AG04449 (cell line): Measurements from ENCODE around the gene TNS4.

ENCODE experiments used
- CTCF ChIA-PET: fragments of 350-600 bp; formaldehyde crosslinking; extraction: SDS; loops from one replicate; lab custom pipeline; 2021; ENCODE audit warnings: antibody characterized with exemption; lab: Yijun Ruan, JAX
- POLR2A ChIA-PET: fragments of 400-600, 350-600 bp; formaldehyde crosslinking; extraction: SDS; loops from one replicate; lab custom pipeline; 2020; ENCODE audit warnings: antibody characterized with exemption, inconsistent platforms; lab: Yijun Ruan, JAX
- DNase-seq: peaks from one replicate; pipeline ENCODE4 v3.0.0-alpha.2; 2010; ENCODE audit warnings: low read depth, low spot score
- H3K4me3 ChIP-seq: 2 replicates; pipeline ENCODE4 v1.5.1; 2011; ENCODE audit warnings: low read depth, mild to moderate bottlenecking, control low read depth, low read length
- CTCF ChIP-seq: IDR thresholded peaks from one replicate; pipeline ENCODE4 v1.5.1; 2011; ENCODE audit warnings: mild to moderate bottlenecking, moderate library complexity, low read length, control low read depth, inconsistent platforms; ENCODE audit not compliant: insufficient read depth; ENCODE audit errors: missing control alignments

The TNS4 gene

GRCh38 chr17:40496170-40496569 lies 5.3 kb downstream of the TNS4 start:
- TF ChIP-seq CTCF: no peak
- CTCF ChIA-PET: interaction anchor here (1.0 to 2.7 kb wide), 3 partner anchors 9 to 24 kb away, joined by 3 to 15 read pairs (median 4); no protein-coding TSS in a partner anchor
- DNase-seq: no peak
- H3K4me3 ChIP-seq: no peak overlapping the region
- POLR2A ChIA-PET: no interaction called here

- ChIA-PET CTCF (interaction anchor here (0.8 to 3.3 kb wide), 5 partner anchors 15 to 65 kb away, joined by 3 to 16 read pairs (median 3); no protein-coding TSS in a partner anchor), POLR2A (interaction anchor here (1.3 kb wide), 1 partner anchor 24 kb away, joined by 3 read pairs; no protein-coding TSS in a partner anchor)
- no peak for TF ChIP-seq CTCF
- no peak overlapping the region for H3K4me3 ChIP-seq
- DNase-seq: no peak
Measured at GRCh38 chr17:40495140-40495539, 6.3 kb downstream of the TNS4 start.

- POLR2A ChIA-PET: interaction anchor here (1.0 kb wide), 1 partner anchor 17 kb away, joined by 3 read pairs; no protein-coding TSS in a partner anchor
- CTCF ChIA-PET: interaction anchor here (1.0 to 3.3 kb wide), 2 partner anchors 17 to 27 kb away, joined by 3 to 16 read pairs; no protein-coding TSS in a partner anchor
- no peak overlapping the region for H3K4me3 ChIP-seq
- no peak for TF ChIP-seq CTCF
- DNase-seq: no peak
Measured at GRCh38 chr17:40493697-40494096, 7.7 kb downstream of the TNS4 start.

- no peak for TF ChIP-seq CTCF
- POLR2A ChIA-PET: interaction anchor here (1.6 kb wide), 1 partner anchor 30 kb away, joined by 4 read pairs; no protein-coding TSS in a partner anchor
- H3K4me3 ChIP-seq: no peak overlapping the region
- no peak for DNase-seq
- CTCF ChIA-PET: interaction anchor here (0.7 to 2.7 kb wide), 6 partner anchors 8 to 74 kb away, joined by 3 to 15 read pairs (median 8); partner anchors contain the start of gene TOP2A
Measured at GRCh38 chr17:40491486-40491885, 9.9 kb downstream of the TNS4 start.

- TF ChIP-seq CTCF: no peak
- DNase-seq: no peak
- H3K4me3 ChIP-seq: no peak overlapping the region
- ChIA-PET CTCF (interaction anchor here (0.7 to 2.7 kb wide), 7 partner anchors 8 to 73 kb away, joined by 3 to 15 read pairs (median 8); partner anchors contain the start of gene TOP2A), POLR2A (interaction anchor here (1.6 kb wide), 1 partner anchor 30 kb away, joined by 4 read pairs; no protein-coding TSS in a partner anchor)
Measured at GRCh38 chr17:40490982-40491381, 10.4 kb downstream of the TNS4 start.

- DNase-seq: no peak
- POLR2A ChIA-PET: interaction anchor here (0.8 to 1.6 kb wide), 2 partner anchors 9 to 31 kb away, joined by 3 to 4 read pairs; no protein-coding TSS in a partner anchor
- TF ChIP-seq CTCF: no peak
- no peak overlapping the region for H3K4me3 ChIP-seq
- CTCF ChIA-PET: interaction anchor here (0.6 to 2.7 kb wide), 7 partner anchors 9 to 129 kb away, joined by 3 to 15 read pairs (median 8); partner anchors contain the start of gene TOP2A
Measured at GRCh38 chr17:40490289-40490853, 11.1 kb downstream of the TNS4 start.
